ENCODE data around the gene TMC6.
"Not testable (repeated sequence)": the region's sequence is repeated elsewhere in the genome, so short reads cannot be mapped to it uniquely, and the experiment has no call there.

Gene TMC6

DNA sequence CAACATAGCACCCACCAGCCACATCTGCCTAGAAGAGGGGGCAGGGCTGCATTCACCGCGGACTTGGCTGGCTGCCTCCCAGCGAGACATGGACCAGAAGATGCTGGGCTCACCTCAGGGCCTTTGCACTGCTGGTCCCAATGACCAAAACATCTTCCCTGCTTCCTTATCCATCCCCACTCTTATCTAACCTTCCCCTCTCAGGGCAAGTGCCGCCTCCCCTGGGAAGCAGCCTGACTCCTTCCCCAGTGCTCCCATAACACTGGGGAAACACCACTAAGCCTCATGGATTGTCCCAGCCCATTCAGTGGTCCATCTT, 5.7 kb downstream of the TMC6 start:
- DNase-seq = no peak

- DNase-seq = no peak
Observed at GRCh38 chr17:78122216-78122930, 6.2 kb downstream of the TMC6 start.

- DNase-seq = no peak
Observed at GRCh38 chr17:78121801-78122215, 6.7 kb downstream of the TMC6 start.

DNA sequence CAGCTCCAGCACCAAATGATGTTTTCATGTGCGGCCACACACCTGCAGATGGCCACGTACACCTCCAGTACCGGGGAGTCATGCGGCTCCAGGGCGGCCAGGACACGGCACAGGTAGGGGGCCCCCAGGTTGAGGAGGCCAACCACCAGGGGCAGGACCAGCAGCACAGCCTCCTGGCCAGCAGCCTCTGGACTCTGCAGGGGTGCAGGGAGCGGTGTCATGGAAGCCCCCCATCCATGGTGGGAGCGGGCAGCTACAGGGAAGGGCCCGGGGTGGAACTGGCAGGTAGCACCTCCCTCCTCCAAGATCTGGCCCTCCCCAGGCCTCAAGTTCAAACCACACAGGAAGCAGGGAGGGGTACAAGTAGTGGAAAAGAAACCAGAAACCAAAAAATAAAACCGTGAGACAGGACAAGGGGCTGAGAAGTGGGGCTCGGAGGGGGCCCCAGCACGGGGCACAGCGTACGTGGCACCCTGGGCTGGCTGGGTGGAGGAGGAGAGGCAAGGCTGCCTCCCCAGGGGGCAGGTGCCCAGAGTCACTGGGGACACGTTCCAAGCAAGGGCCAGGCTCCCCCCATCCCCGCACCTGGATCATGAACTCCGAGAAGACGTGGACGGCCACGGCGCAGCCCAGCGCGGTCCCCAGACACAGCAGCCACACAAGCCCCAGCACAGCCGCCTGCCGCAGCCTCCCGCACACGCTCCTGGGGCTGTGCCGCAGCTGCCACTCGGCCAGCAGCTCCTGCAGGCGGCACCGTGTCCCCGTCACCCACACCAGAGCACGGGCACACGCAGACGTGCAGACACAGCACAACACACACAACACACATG, 7.4 kb downstream of the TMC6 start:
- DNase-seq = no peak

DNA sequence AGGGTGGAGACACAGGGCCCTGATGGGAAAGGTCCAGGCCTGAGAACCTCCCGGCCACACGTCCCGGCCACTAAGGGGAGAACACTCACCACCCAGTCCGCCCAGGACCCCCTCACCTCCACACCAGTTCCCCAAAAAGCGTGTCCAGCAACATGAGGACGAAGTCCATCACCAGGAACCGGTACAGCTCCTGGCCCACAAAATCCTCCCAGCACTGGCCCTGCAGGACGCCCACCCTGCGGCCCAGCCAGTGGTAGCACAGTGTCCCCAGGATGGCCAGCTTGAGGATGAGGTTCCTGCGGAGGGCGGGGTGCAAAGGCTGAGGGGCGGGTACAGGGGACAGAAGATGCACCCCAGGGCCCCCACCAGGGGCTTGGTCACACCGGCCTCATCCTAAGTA, 8.0 kb downstream of the TMC6 start:
- DNase-seq = no peak

- DNase-seq = no peak
Observed at GRCh38 chr17:78118801-78119241, 9.7 kb downstream of the TMC6 start.

- no peak for DNase-seq
Observed at GRCh38 chr17:78117027-78117981, 11.3 kb downstream of the TMC6 start.

DNA sequence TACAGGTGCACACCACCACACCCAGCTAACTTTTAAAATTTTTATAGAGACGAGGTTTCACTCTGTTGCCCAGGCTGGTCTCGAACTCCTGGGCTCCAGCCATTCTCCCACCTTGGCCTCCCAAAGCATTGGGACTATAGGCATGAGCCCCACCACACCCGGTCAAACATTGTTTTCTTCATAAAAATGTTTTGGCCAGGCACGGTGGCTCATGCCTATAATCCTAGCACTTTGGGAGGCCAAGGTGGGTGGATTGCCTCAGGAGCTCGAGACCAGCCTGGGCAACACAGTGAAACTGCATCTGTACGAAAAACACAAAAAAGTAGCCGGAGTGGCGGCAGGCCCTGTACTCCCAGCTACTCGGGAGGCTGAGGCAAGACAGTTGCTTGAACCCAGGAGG, 12.1 kb downstream of the TMC6 start:
- DNase-seq = no peak

DNA sequence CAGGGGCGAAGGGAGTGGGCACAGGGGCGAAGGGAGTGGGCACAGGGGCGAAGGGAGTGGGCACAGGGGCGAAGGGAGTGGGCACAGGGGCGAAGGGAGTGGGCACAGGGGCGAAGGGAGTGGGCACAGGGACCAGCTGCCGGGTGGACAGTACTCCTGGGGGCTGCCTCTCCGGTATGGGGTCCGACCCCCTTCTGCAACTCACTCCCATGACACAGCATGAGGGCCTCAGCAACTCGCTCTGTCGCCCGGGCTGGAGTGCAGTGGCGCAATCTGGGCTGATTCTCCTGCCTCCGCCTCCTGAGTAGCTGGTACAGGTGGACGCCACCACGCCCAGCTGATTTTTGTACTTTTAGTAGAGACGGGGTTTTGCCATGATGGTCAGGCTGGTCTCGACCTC, 12.8 kb downstream of the TMC6 start:
- not testable (repeated sequence) for DNase-seq

DNA sequence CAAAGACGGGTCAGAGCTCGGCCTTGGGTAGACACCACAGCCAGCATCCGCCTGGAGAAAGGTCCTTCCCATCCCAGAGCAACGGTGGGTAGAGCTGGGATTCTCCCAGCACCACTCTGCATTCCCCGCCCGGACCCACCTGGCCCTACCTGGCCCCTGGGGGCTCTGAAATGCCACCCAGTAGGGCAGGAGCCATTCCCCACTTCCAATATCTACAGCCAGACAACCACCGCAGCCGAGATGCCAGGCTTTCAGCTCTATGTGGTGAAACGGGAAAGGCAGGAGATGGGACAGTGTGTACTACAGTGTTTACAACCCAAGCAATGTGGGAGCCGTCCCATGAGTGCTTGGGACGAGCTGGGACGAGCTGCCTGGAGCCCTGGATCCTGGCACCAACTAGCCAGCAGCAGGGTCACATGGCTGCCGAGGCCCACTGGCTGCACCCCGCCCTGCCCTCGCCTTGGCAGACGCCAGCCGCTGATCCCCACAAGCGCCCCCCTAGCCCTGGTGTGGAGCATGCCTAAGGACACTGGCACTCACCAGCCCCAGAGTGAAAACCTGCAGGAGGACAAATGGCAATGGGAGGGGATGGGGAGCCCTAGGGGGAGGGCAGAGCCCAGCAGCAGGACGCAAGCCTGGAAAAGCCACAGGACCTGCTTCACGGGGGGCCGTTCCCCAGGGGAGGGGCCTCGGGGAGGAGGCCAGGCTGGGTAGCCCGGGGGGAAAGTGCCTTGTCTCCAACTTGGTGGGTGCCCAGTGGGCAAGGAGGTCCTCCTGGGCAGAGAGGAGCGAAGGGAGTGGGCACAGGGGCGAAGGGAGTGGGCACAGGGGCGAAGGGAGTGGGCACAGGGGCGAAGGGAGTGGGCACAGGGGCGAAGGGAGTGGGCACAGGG, 13.5 kb downstream of the TMC6 start:
- DNase-seq = no peak

DNA sequence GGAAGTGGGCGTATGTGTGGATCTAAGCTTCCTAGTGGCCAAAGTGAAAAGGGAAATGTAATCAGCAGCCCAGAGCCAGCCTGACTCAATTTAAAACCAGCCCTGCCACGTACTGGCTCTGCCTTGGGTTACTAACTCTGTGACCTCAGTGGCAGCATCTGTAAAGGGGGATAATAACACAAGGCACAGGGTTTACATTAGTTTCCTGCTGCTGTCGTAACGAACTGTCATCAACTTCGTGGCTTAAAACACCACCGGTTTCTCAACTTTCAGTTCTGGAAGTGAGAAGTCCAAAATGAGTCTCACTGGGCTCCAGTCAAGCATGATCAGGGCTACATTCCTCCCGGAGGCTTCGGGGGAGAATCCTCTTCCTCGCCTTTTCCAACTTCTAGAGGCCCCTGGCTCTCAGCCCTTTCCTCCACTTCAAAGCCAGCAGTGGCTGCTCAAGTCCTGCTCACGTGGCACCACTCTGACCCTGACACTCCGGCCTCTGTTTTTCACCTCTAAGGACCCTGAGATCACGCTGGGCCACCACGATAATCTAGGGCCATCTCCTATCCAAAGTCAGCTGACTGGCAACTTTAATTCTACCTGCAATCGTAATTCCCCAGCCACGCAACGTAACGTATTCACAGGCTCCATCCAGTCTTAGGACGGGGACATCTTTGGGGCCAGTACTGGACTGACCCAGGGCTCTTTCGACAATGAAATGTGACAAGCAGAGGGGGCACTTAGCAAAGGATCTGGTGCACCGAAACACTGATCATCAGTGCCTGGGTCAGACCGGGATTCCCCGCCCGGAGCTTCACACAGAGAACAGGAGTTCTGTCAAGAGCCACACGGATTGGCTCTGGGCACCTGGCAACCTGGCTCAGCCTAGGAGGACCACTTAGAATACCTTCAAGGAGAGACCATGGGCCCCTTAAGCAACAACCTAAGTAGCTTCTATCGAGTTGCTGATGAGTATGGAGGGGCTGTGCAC, 14.5 kb downstream of the TMC6 start:
- no peak for DNase-seq

DNA sequence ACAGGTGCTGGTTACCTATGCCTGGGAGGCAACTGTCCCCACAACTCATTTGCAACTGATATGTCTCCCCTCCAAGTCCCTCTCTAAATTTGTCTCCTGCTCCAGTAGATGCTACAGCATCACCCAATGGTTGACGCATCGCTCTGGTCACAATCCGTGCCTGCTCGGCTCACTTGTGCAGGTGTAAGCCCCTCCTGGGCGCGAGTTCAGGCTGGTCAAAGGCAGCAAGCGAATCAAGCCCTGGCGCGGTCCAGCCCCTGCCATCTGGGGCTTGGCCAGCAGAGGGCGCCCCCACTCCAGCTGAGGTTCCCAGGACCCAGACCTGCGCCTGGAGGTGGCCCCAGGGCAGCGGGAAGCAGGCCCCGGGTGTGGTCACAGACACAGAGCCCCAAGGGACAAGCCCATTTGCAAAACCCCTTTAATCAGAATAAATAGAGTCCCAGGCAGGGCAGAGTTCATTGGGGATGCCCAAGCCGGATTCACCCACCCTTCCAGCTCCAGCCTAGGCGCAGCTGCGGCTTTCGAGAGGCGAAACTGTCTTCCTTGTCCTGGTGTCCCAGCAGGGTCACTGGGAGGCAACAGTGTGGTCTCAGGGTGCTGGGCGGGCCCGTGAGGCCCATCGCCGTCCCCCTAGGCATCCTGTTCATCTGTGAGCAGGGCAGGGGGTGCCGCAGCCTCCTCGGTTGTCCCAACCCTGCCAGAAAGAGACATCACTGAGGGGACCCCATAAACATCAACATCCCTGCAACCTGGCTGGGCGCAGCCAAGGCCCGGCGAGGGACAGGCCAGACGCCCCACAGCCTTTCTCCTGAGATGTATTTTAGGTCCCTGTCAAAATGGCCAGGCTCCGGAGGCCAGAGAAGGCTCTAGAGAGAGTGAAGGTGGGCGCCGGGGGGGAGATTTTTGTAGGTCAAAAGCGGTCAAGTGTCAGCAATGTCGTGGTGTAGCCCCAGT, 15.8 kb downstream of the TMC6 start:
- peak; percentile 35 for DNase-seq

DNA sequence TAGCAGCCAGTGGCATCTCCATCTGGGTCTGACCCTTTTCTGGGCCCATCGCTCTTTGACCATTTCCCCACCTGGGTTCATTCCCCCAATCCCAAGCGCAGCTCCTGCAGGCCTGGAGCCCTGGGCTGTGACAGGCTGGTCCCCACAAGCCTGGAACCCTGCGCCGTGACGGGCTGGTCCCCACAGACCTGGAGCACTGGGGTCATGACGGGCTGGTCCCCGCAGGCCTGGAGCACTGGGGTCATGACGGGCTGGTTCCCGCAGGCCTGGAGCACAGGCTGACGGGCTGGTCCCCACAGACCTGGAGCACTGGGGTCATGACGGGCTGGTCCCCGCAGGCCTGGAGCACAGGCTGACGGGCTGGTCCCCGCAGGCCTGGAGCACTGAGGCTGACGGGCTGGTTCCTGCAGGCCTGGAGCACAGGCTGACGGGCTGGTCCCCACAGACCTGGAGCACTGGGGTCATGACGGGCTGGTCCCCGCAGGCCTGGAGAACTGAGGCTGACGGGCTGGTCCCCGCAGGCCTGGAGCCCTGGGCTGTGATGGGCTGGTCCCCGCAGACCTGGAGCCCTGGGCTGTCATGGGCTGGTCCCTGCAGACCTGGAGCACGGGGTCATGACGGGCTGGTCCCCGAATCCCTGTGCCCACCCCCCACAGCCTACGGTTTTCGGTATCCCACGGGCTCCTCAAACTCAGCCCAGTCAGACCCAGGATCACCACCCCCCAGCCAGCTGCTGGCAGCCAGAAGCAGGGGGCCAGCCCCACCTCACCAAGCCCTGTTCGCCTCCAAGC, 16.6 kb downstream of the TMC6 start:
- no peak for DNase-seq

GRCh38 chr17:78111016-78111726, 17.4 kb downstream of the TMC6 start:
- no peak for DNase-seq

DNA sequence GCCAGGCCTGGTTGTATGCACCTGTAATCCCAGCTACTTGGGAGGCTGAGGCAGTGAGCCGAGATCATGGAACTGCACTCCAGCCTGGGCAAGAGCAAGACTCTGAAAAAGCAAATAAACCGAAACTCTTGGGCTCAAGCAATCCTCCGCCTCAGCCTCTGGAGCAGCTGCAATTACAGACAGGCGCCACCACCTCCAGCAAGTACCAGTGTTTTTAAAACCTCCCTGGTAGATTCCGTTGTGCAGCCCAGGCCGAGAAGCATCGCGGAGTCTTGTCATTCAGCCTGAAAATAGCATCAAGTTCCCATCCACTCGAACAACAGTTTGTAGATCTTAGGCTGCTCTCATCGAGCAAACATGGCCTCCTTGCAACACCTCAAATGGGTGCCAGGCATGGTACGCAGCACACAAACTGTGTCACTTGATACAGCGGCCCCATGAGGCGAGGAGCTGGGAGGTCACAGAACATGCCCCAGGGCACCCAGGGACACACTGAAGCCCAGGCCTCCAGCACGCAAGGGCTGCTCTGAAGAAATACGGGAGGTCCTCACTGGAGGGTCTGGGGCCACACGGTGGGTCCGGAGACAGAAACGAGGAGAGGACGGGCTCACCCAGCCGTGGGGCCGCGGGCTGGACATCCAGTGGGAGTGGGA, 18.1 kb downstream of the TMC6 start:
- no peak for DNase-seq

- DNase-seq = no peak
Observed at GRCh38 chr17:78109489-78109761, 19.1 kb downstream of the TMC6 start.

GRCh38 chr17:78108726-78109488, 19.6 kb downstream of the TMC6 start:
- no peak for DNase-seq

Data from fibroblast of skin of right quadriceps (primary cell).